BE2C (cell line): Measurements from ENCODE around the gene SMG6.

Experiments
- DNase-seq: peaks from one replicate; pipeline ENCODE4 v3.0.0-alpha.2; 2020
- H3K27me3 ChIP-seq: fragments of 250-450 bp; sonication (Bioruptor Pico); 2 replicates; pipeline ENCODE4 v1.5.1; 2020; ENCODE audit warnings: mild to moderate bottlenecking
- H3K36me3 ChIP-seq: fragments of 250-450 bp; sonication (Bioruptor Pico); 2 replicates; pipeline ENCODE4 v1.5.1; 2020; ENCODE audit warnings: mild to moderate bottlenecking
- H3K4me1 ChIP-seq: fragments of 250-450 bp; sonication (Bioruptor Pico); 2 replicates; pipeline ENCODE4 v1.5.1; 2020
- H3K4me3 ChIP-seq: 2 replicates; pipeline ENCODE4 v1.5.1; 2011; ENCODE audit warnings: low read depth, low read length
- H3K9me3 ChIP-seq: fragments of 250-450 bp; sonication (Bioruptor Pico); 2 replicates; pipeline ENCODE4 v1.5.1; 2020
- TF ChIP-seq, protein P1 (sequence below): IDR thresholded peaks from 2 replicates; pipeline ENCODE4 v1.5.1; 2012; ENCODE audit warnings: mild to moderate bottlenecking, low read depth, low read length

SMG6 gene

GRCh38 chr17:2312736-2313135 is 9.2 kb upstream of the SMG6 start:
- H3K27me3 ChIP-seq = no peaks in the 10 kb centered on the region
- TF ChIP-seq, protein P1, sequence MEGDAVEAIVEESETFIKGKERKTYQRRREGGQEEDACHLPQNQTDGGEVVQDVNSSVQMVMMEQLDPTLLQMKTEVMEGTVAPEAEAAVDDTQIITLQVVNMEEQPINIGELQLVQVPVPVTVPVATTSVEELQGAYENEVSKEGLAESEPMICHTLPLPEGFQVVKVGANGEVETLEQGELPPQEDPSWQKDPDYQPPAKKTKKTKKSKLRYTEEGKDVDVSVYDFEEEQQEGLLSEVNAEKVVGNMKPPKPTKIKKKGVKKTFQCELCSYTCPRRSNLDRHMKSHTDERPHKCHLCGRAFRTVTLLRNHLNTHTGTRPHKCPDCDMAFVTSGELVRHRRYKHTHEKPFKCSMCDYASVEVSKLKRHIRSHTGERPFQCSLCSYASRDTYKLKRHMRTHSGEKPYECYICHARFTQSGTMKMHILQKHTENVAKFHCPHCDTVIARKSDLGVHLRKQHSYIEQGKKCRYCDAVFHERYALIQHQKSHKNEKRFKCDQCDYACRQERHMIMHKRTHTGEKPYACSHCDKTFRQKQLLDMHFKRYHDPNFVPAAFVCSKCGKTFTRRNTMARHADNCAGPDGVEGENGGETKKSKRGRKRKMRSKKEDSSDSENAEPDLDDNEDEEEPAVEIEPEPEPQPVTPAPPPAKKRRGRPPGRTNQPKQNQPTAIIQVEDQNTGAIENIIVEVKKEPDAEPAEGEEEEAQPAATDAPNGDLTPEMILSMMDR = no peak
- H3K4me1 ChIP-seq = no peaks in the 10 kb centered on the region
- H3K4me3 ChIP-seq = no peak overlapping the region
- no peaks in the 10 kb centered on the region for H3K36me3 ChIP-seq
- no peak for DNase-seq
- no peaks in the 10 kb centered on the region for H3K9me3 ChIP-seq

- Histone ChIP-seq H3K36me3 (no peaks in the 10 kb centered on the region), H3K9me3 (no peaks in the 10 kb centered on the region), H3K4me3 (no peak overlapping the region), H3K27me3 (no peaks in the 10 kb centered on the region), H3K4me1 (no peaks in the 10 kb centered on the region)
- TF ChIP-seq, protein P1 = no peak
- DNase-seq = no peak
Measured at GRCh38 chr17:2309338-2310154, 6.0 kb upstream of the SMG6 start.

DNA sequence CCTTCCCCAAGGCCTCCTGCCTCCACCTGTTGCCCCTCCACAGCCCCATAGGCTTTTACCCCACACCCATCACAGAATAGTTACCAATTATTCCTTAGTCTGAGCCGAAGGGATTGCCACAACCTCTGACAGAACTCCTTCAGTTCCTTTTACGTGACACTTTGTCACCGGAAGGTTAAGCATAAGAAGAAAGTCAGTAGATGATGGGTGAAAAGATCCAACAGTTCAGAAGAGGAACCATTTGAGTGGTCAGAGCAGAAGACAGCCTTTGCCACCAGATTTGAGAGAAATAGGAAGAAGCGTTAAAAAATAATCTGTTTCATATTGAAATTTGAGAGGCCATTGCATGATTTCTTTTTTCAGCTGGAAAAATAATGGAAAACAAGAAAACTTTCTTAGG is 1.3 kb upstream of the SMG6 start:
- no peaks in the 10 kb centered on the region for H3K27me3 ChIP-seq
- TF ChIP-seq, protein P1 = no peak
- H3K4me3 ChIP-seq = no peak overlapping the region

DNA sequence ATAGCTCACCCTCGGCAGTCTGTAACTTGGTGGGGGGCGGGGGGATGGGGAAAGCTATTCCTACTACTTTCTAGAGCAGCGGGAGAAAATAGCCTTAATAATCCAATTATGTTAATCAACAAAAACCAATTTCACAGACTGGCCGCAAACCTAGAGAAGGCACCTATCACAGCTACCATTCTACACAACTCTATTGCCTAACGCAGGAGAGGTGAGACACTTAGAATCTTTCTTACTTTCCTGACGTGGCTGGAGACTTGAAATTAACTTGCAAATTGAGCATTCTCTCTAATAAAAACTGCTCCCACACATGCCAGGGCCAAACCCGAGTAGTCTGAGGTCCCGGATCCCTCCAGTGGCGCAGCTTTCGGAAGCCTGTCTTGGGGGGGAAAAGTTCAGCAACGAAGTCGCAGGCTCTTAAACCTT is 794 bp downstream of the SMG6 start:
- H3K9me3 ChIP-seq = no peaks in the 10 kb centered on the region
- no peaks in the 10 kb centered on the region for H3K27me3 ChIP-seq
- TF ChIP-seq, protein P1 = no peak
- no peak for DNase-seq
- H3K4me3 ChIP-seq = peak overlapping the region; percentile 82
- H3K36me3 ChIP-seq = no peaks in the 10 kb centered on the region
- no peaks in the 10 kb centered on the region for H3K4me1 ChIP-seq

More for the DNA sequence above, 1.3 kb upstream of the SMG6 start:
- Histone ChIP-seq H3K36me3 (no peaks in the 10 kb centered on the region), H3K9me3 (no peaks in the 10 kb centered on the region), H3K4me1 (no peaks in the 10 kb centered on the region)
- no peak for DNase-seq

DNA sequence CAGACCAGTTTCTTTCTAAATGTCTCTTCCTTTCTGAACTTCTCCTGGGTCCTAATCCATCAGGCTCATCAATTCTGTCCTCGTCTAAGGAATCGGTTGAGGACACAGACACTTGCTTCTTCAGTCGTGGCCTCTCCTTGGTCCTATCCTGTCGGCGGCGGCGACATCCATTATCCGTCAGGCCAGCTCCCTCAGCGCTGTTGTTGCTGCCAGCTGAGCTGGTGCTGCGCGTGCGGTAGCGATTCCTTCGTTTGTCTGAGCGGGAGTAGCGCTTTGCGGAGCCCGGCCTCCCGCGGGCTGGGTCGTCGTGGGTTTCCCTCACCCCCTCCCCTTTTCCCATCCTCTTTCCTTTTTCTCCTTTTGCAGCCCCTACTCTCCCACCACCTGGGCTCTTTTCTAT is 3.8 kb downstream of the SMG6 start:
- Histone ChIP-seq H3K27me3 (no peaks in the 10 kb centered on the region), H3K4me1 (no peaks in the 10 kb centered on the region), H3K4me3 (no peak overlapping the region), H3K36me3 (peaks cover 3% of the 10 kb centered on the region; the same call in 1 of the 2 replicates), H3K9me3 (no peaks in the 10 kb centered on the region)
- TF ChIP-seq, protein P1 = no peak
- no peak for DNase-seq

- Histone ChIP-seq H3K4me3 (no peak overlapping the region), H3K27me3 (no peaks in the 10 kb centered on the region), H3K36me3 (peaks cover 3% of the 10 kb centered on the region; the same call in 1 of the 2 replicates), H3K4me1 (no peaks in the 10 kb centered on the region), H3K9me3 (no peaks in the 10 kb centered on the region)
- TF ChIP-seq, protein P1 = no peak
- no peak for DNase-seq
Measured at GRCh38 chr17:2299136-2299535, 4.4 kb downstream of the SMG6 start.
